ENCODE results near the gene OR4S2.

OR4S2 gene

GRCh38 chr11:55648027-55648426 lies at the start of gene OR4S2:
OR4S2 (plus strand) TSS chr11:55648327; CDS start chr11:55650904, 2,577 bp downstream.
- no peak for DNase-seq (ENCODE audit: low spot score)

- no peak for DNase-seq (ENCODE audit: low spot score)
Measured at GRCh38 chr11:55607545-55607944, 40.6 kb upstream of the OR4S2 start, which contains the start of gene OR4C11. OR4C11 (minus strand) TSS chr11:55607645; CDS start chr11:55604373, 3,272 bp downstream.

- DNase-seq (ENCODE audit: low spot score) = no peak
Measured at GRCh38 chr11:55624531-55624930, 23.6 kb upstream of the OR4S2 start.

GRCh38 chr11:55634813-55635212 lies 13.3 kb upstream of the OR4S2 start, which contains the start of gene OR4P4:
OR4P4 (plus strand) TSS chr11:55635113.
- no peak for DNase-seq (ENCODE audit: low spot score)

- no peak for DNase-seq (ENCODE audit: low spot score)
Measured at GRCh38 chr11:55652560-55652959, 4.4 kb downstream of the OR4S2 start.

- no peak for DNase-seq (ENCODE audit: low spot score)
Measured at GRCh38 chr11:55655096-55655495, 7.0 kb downstream of the OR4S2 start.

GRCh38 chr11:55658031-55658573 lies 10.0 kb downstream of the OR4S2 start:
- no peak for DNase-seq (ENCODE audit: low spot score)

GRCh38 chr11:55658608-55659007 lies 10.5 kb downstream of the OR4S2 start:
- DNase-seq (ENCODE audit: low spot score) = no peak

- DNase-seq (ENCODE audit: low spot score) = no peak
Measured at GRCh38 chr11:55661901-55662300, 13.8 kb downstream of the OR4S2 start, which contains the start of gene OR4C6. OR4C6 (plus strand) TSS chr11:55662201; CDS start chr11:55665167, 2,966 bp downstream.

GRCh38 chr11:55669376-55669775 lies 21.2 kb downstream of the OR4S2 start:
- DNase-seq (ENCODE audit: low spot score) = no peak

GRCh38 chr11:55673860-55674259 lies 25.7 kb downstream of the OR4S2 start:
- DNase-seq (ENCODE audit: low spot score) = no peak

GRCh38 chr11:55697817-55698216 lies 49.7 kb downstream of the OR4S2 start:
- DNase-seq (ENCODE audit: low spot score) = no peak

- DNase-seq (ENCODE audit: low spot score) = no peak
Measured at GRCh38 chr11:55701429-55701828, 53.3 kb downstream of the OR4S2 start.

All from HuH-7.5 (cell line).